Vagina (tissue), 2 donors: ENCODE data around the gene MINDY4.

ENCODE experiments used
- POLR2A ChIP-seq, 2 donors: fragments of 450-650 bp; IDR thresholded peaks; one replicate each; pipeline ENCODE4 v1.6.1; 2017; ENCODE audit warnings: antibody characterized with exemption in 2 of 2, mild to moderate bottlenecking in 2 of 2, moderate library complexity in 2 of 2
- TF ChIP-seq, protein P1 (sequence below), 3 experiments: fragments of 450-650 bp in 2 of 3; fragments of 200-600 bp in 1 of 3; sonication (generic) in 1 of 3; IDR thresholded peaks; one replicate each; pipeline ENCODE4 v1.5.1; 2017 to 2019; ENCODE audit warnings: antibody characterized with exemption in 3 of 3, mild to moderate bottlenecking in 2 of 3, moderate library complexity in 2 of 3

DNA sequence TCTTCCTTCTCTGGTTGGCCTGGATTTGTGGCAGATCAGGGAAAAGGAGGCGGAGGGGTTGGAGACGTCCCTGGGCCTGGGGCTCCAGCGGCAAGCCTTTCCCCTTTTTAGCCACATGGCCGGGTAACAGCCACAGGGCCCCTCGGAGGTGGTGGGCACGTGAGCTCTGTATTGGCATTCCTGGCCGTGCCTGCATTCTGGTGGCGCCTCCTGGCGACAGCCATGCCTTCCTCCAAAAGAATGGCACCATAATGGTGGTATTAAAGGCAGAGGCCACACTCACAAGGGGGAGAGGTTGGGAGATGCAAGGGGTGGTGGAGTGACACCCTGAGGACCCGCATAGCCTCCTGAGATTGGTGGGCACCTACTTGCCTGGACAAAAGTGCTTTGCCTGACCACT is 137.5 kb downstream of the MINDY4 start:
- TF ChIP-seq, protein P1, sequence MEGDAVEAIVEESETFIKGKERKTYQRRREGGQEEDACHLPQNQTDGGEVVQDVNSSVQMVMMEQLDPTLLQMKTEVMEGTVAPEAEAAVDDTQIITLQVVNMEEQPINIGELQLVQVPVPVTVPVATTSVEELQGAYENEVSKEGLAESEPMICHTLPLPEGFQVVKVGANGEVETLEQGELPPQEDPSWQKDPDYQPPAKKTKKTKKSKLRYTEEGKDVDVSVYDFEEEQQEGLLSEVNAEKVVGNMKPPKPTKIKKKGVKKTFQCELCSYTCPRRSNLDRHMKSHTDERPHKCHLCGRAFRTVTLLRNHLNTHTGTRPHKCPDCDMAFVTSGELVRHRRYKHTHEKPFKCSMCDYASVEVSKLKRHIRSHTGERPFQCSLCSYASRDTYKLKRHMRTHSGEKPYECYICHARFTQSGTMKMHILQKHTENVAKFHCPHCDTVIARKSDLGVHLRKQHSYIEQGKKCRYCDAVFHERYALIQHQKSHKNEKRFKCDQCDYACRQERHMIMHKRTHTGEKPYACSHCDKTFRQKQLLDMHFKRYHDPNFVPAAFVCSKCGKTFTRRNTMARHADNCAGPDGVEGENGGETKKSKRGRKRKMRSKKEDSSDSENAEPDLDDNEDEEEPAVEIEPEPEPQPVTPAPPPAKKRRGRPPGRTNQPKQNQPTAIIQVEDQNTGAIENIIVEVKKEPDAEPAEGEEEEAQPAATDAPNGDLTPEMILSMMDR (IDR thresholded peaks at IDR 0.05) = no peak
- no peak for TF ChIP-seq POLR2A (IDR thresholded peaks at IDR 0.05)
